GM18951 (cell line): ENCODE results near the gene CRYBA2.

Source experiments
- POLR2A ChIP-seq: IDR thresholded peaks from 4 replicates; pipeline ENCODE4 v1.6.1; 2011; ENCODE audit warnings: mild to moderate bottlenecking; ENCODE audit not compliant: insufficient read length, insufficient read depth; ENCODE audit errors: extremely low read depth
- in situ Hi-C: fragments of 300-500 bp; cut with MboI; formaldehyde crosslinking; loops from one replicate; pipeline ENCODE4 v1.12.0; 2022; ENCODE audit warnings: low sequenced_read_pairs, mixed read lengths, inconsistent platforms; ENCODE audit not compliant: unreplicated experiment

Gene CRYBA2

DNA sequence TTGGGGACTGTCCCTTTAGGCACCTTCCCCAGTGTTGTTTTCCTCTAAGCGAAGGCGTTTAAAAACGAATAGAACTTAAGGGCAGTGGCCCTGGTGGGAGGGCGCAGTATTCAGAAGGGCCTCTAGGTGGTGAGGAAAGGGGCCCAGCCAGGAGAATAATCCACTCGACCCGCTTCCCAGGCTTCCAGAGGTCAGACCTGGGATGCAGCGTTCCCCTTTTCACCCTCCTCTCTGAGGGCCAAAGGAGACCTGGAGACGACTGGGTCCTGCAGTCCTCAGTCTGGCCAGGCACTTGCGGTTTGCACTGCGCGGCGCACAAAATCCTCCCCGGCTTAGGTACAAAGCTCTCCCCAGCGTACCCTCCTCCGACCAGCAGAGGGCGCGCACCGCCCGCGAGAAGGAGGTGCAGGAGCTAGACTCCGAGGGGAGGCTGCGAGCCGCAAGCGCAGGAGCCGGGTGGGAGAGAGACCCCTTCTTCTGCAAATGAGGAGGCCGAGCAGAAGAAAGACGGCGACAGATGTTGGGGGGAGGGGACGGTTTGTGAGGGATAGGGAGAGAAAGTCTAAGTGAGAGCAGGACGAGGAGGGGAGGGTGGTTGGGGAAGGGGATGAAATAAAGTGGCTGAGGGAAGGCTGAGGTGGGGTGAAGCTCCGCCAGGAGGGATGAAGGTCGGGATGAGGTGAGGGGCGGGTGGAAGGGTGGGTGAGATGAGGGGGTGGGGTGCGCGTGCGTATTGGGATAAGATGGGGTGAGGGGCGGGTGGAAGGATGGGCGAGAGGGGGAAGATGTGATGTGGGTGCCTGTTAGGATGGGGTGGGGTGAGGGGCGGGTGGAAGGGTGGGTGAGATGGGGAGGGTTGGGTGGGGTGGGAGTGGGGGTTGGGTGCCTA is 13.1 kb downstream of the CRYBA2 start:
- in situ Hi-C loops = loop anchor here (10.0 kb wide), 1 partner anchor 115 kb away; no protein-coding TSS in a partner anchor
- no peak for TF ChIP-seq POLR2A

GRCh38 chr2:218975060-218975777 is 18.0 kb downstream of the CRYBA2 start:
- in situ Hi-C loops = loop anchor here (10.0 kb wide), 1 partner anchor 110 kb away; no protein-coding TSS in a partner anchor

DNA sequence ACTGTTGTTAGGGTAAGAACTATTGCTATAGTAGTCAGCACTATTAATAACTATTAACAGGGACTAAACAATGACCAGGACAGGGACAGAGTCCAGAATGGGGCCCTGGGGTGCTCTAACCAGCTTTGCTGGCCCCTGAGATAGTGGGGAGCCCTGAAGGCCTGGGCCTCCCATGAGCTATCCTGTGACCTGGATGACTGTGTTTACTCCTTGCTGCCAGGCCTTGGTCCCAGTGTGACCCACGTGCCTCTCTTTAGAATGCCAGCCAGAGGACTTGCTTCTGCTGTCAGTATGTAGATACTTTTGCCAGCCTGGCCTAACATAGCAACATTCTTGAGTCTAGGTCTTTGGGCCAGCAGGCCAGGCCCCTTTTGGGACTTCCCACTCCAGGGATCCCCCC is 22.3 kb downstream of the CRYBA2 start:
- in situ Hi-C loops = loop anchor here (10.0 kb wide), 1 partner anchor 106 kb away; no protein-coding TSS in a partner anchor

More at GRCh38 chr2:218975060-218975777, 18.0 kb downstream of the CRYBA2 start:
- no peak for TF ChIP-seq POLR2A

DNA sequence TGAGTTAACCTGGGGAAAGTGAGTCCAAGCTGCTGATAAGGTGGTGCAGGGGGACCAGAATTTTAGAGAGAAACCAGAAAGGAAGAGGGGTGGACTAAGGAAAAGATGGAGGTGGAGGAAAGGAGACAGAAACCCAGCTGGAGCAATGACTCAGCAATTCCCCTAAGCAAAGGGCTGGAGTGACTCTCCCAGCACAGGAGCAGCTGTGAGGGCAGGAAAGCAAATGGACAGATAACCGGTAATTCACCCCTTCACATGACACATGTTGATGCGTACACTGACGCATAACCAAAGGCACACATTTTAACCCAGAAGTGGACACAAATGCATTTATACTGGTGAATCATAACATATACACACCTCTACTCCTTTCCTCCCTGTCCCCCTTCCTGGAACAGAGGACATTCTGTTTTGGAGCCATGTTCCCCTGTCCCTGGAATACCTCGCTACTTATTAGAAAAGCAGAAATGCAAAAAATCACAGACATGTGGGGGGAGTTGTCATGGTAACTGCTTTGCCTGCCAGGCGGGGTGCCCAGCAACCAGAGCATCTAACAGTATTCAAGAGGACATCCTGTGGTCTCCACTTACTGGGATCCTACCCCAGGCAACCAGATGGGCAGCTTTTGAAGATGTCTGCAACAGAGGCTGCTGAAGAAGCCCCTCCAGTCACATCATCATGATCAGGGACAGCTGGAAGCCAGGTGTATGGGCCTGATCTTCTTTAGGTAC is 29.0 kb downstream of the CRYBA2 start:
- in situ Hi-C loops = no loop called here
- no peak for TF ChIP-seq POLR2A

More for the DNA sequence above, 22.3 kb downstream of the CRYBA2 start:
- TF ChIP-seq POLR2A = no peak

GRCh38 chr2:218963601-218964000 is 29.6 kb downstream of the CRYBA2 start:
- in situ Hi-C loops = no loop called here
- no peak for TF ChIP-seq POLR2A

DNA sequence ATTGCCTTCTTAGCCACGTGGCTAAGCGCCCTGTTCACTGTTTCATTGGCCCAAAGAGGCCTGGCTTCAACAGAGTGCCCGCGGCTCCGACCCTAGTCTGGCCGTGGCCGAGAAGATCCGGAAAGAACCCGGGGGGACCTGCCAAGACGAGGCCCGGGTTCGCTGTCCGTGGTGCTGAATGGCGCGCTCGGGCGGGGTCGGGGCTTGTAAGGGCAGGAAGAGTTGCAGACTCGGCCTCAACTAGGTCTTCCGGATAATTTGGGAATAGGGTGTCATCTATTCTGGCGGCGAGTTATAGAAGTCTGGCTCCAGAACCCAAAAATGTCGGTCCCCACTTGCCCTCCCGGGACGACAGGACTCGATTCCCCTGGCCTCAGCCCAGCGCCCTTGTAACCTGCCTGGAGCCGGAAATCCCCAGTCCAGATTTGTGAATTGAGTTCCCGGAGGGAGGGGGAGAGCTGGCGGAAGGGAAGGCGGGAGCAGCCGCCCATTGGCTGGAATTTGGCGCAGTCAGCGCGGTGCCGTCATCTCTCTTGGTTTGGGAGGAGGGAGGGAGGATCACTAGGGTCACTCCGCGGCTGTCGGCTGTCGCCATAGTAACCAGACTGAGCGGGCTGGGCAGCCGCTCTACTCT is 30.2 kb downstream of the CRYBA2 start:
- in situ Hi-C loops = no loop called here
- no peak for TF ChIP-seq POLR2A

- no peak for TF ChIP-seq POLR2A
Observed at GRCh38 chr2:218961651-218962570, 31.3 kb downstream of the CRYBA2 start.

DNA sequence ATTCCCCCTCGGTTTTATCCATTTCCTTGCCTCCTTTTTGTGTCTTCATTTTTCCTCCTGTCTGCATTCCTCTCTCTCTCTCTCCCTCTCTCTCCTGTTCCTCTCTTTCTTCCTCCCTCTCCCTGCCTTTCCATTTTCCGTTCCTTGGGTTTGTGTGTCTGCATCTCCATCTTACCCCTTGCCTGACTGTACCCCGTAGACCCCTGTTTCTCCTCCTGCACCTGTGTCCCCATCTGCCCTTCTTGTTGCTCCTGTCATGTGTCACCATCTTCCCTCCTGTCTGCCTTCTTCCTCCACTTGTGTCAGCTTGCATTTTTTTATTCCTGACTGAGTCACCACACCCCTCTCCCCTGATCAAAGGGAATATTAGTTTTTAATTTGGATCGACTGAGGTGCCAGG is 32.0 kb downstream of the CRYBA2 start:
- in situ Hi-C loops = no loop called here
- no peak for TF ChIP-seq POLR2A

More at GRCh38 chr2:218961651-218962570, 31.3 kb downstream of the CRYBA2 start:
- in situ Hi-C loops = no loop called here

DNA sequence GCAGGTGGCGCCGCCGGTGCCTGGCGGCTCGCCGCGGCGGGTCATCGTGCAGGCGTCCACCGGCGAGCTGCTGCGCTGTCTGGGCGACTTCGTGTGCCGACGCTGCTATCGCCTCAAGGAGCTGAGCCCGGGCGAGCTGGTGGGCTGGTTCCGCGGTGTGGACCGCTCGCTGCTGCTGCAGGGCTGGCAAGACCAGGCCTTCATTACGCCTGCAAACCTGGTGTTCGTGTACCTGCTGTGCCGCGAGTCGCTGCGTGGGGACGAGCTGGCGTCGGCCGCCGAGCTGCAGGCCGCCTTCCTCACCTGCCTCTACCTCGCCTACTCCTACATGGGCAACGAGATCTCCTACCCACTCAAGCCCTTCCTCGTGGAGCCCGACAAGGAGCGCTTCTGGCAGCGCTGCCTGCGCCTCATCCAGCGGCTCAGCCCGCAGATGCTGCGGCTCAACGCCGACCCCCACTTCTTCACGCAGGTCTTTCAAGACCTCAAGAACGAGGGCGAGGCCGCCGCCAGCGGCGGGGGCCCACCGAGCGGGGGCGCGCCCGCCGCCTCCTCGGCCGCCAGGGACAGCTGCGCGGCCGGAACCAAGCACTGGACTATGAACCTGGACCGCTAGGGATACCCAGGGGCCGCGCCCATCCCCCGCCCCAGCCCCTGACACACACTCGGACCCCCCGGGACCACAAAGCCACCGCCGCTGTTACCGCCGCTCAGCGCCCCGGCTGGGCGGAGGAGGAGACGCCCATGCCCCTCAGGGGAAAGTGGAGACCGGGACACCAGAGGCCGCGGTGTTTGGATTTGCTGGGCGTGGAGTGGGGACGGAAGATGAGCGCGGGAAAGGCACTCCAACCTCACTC is 32.7 kb downstream of the CRYBA2 start:
- in situ Hi-C loops = no loop called here
- TF ChIP-seq POLR2A = no peak

- TF ChIP-seq POLR2A = no peak
- in situ Hi-C loops = no loop called here
Observed at GRCh38 chr2:218959761-218960308, 33.4 kb downstream of the CRYBA2 start.

DNA sequence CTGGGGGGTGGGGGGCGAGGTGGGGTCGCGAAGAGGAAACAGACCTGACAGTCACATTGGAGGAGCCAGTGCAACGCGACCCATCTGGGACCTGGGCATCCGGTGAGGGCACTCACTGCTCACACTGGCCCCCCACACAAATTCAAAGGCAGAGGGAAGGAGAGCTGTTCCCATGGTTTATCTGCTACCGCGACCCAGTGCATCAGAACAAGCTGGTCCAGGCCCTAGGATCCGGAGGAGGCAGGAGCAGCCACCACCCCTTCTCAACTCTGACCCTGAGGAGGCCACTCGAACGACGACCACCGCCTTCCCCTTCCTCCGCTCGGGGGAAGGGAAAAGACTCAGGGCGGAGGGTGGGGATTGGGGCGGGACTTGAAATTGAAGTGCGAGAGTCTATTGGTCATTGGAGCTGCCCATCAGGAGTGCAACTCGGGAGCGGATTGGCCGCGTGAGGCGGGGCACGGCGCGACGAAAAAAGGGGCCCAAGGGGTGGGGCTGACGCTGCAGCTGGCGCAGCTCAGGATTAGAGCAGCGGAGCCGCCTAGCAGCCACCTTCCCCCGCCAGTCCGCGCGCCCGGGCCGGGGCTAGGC is 34.0 kb downstream of the CRYBA2 start, which contains the start of gene CDK5R2:
Gene CDK5R2 (plus strand): TSS at position 526 of the 591 bp plus-strand sequence. CDS start 155 bp downstream, outside the sequence.
- no peak for TF ChIP-seq POLR2A

More for the DNA sequence above, 34.0 kb downstream of the CRYBA2 start, which contains the start of gene CDK5R2:
- in situ Hi-C loops = no loop called here
